Endothelial cell (in vitro differentiated cells): ENCODE data around the gene ANKH. TPM values are rescaled to one million over a fixed set of nuclear protein-coding genes. Genes with fewer than 3 reads are reported as not detected.
"Not testable (repeated sequence)": the region's sequence is repeated elsewhere in the genome, so short reads cannot be mapped to it uniquely, and the experiment has no call there.

Source experiments
- DNase-seq: peaks from one replicate; pipeline ENCODE4 v3.0.0; 2021; ENCODE audit warnings: low spot score
- H3K27ac Mint-ChIP-seq: one replicate; pipeline ENCODE4 v1.8.0; 2021; ENCODE audit warnings: mixed read lengths, inconsistent platforms; ENCODE audit not compliant: unreplicated experiment
- H3K27me3 Mint-ChIP-seq: one replicate; pipeline ENCODE4 v1.8.0; 2021; ENCODE audit warnings: mild to moderate bottlenecking, moderate library complexity, mixed read lengths, inconsistent platforms; ENCODE audit not compliant: unreplicated experiment
- H3K36me3 Mint-ChIP-seq: one replicate; pipeline ENCODE4 v1.8.0; 2021; ENCODE audit warnings: mild to moderate bottlenecking, low read depth, mixed read lengths, inconsistent platforms; ENCODE audit not compliant: unreplicated experiment
- H3K4me1 Mint-ChIP-seq: one replicate; pipeline ENCODE4 v1.8.0; 2021; ENCODE audit warnings: mild to moderate bottlenecking, mixed read lengths, inconsistent platforms; ENCODE audit not compliant: unreplicated experiment
- H3K4me3 Mint-ChIP-seq: one replicate; pipeline ENCODE4 v1.8.0; 2021; ENCODE audit warnings: mild to moderate bottlenecking, mixed read lengths, inconsistent platforms; ENCODE audit not compliant: unreplicated experiment
- H3K9me3 Mint-ChIP-seq: one replicate; pipeline ENCODE4 v1.8.0; 2021; ENCODE audit warnings: mixed read lengths, inconsistent platforms; ENCODE audit not compliant: unreplicated experiment
- CTCF ChIP-seq: fragments of 200-600 bp; sonication (generic); IDR thresholded peaks from one replicate; pipeline ENCODE4 v1.5.0; 2021; ENCODE audit warnings: antibody characterized with exemption; ENCODE audit not compliant: unreplicated experiment
- total RNA-seq: library from RNA; stranded (reverse); fragmentation: NEBNext Ultra II Directional; extraction: Animal tissue kit (Norgen Biotek cat#: 25700); gene quantifications from one replicate; pipeline ENCODE4 v1.2.1, GENCODE V29; 2021; ENCODE audit not compliant: unreplicated experiment

Gene ANKH
- total RNA-seq, 1 donor from 2014 or later: 61.8 TPM

- H3K4me1 Mint-ChIP-seq: no peaks in the 10 kb centered on the region
- no peak overlapping the region for H3K27ac Mint-ChIP-seq
- H3K36me3 Mint-ChIP-seq: no peaks in the 10 kb centered on the region
- no peak overlapping the region for H3K4me3 Mint-ChIP-seq
- peaks cover 3% of the 10 kb centered on the region for H3K27me3 Mint-ChIP-seq
- TF ChIP-seq CTCF: no peak
- no peak for DNase-seq
- no peaks in the 10 kb centered on the region for H3K9me3 Mint-ChIP-seq
These were observed 45.6 kb downstream of the ANKH start for GRCh38 chr5:14825977-14826376.

GRCh38 chr5:14824499-14824898, 47.1 kb downstream of the ANKH start:
- TF ChIP-seq CTCF: no peak
- H3K27me3 Mint-ChIP-seq: no peaks in the 10 kb centered on the region

GRCh38 chr5:14821100-14821845, 50.3 kb downstream of the ANKH start:
- no peaks in the 10 kb centered on the region for H3K4me1 Mint-ChIP-seq
- H3K27me3 Mint-ChIP-seq: peaks cover 1% of the 10 kb centered on the region
- H3K4me3 Mint-ChIP-seq: no peak overlapping the region
- no peak for TF ChIP-seq CTCF
- no peak overlapping the region for H3K27ac Mint-ChIP-seq
- H3K36me3 Mint-ChIP-seq: no peaks in the 10 kb centered on the region
- no peak for DNase-seq
- H3K9me3 Mint-ChIP-seq: no peaks in the 10 kb centered on the region

More at GRCh38 chr5:14824499-14824898, 47.1 kb downstream of the ANKH start:
- no peak overlapping the region for H3K4me3 Mint-ChIP-seq
- no peaks in the 10 kb centered on the region for H3K9me3 Mint-ChIP-seq
- H3K4me1 Mint-ChIP-seq: no peaks in the 10 kb centered on the region
- no peak for DNase-seq
- no peak overlapping the region for H3K27ac Mint-ChIP-seq
- H3K36me3 Mint-ChIP-seq: no peaks in the 10 kb centered on the region

- H3K36me3 Mint-ChIP-seq: no peaks in the 10 kb centered on the region
- no peak overlapping the region for H3K4me3 Mint-ChIP-seq
- H3K4me1 Mint-ChIP-seq: no peaks in the 10 kb centered on the region
- H3K9me3 Mint-ChIP-seq: no peaks in the 10 kb centered on the region
- TF ChIP-seq CTCF: no peak
- H3K27ac Mint-ChIP-seq: no peak overlapping the region
- DNase-seq: no peak
- H3K27me3 Mint-ChIP-seq: peaks cover 1% of the 10 kb centered on the region
These were observed 52.4 kb downstream of the ANKH start for GRCh38 chr5:14818931-14819790.

- not testable (repeated sequence) for H3K4me1 Mint-ChIP-seq, H3K27me3 Mint-ChIP-seq
These were observed 53.8 kb downstream of the ANKH start for GRCh38 chr5:14817762-14818136.

More at GRCh38 chr5:14817762-14818136, 53.8 kb downstream of the ANKH start:
- H3K27ac Mint-ChIP-seq, H3K9me3 Mint-ChIP-seq, H3K36me3 Mint-ChIP-seq, H3K4me3 Mint-ChIP-seq, DNase-seq: not testable (repeated sequence)
